CD4-positive, alpha-beta T cell (primary cell): ENCODE data around the gene CDK14. TPM values are rescaled to one million over a fixed set of nuclear protein-coding genes. Genes with fewer than 3 reads are reported as not detected.

Experiments used
- ATAC-seq: fragments of 200-7000 bp; cut with Tn5 transposase; one replicate; pipeline ENCODE4 v1.10.0; 2022; ENCODE audit warnings: mild to moderate bottlenecking; ENCODE audit not compliant: poor library complexity
- CTCF ChIA-PET: fragments of 350-600 bp; sonication (Branson Sonifier 250); formaldehyde crosslinking; loops from one replicate; lab custom pipeline; 2021; ENCODE audit warnings: antibody characterized with exemption, inconsistent platforms; lab: Charles Lee
- POLR2A ChIA-PET: fragments of 350-600 bp; sonication (Branson Sonifier 250); formaldehyde crosslinking; loops from one replicate; lab custom pipeline; 2021; ENCODE audit warnings: antibody characterized with exemption, inconsistent platforms; lab: Charles Lee
- DNase-seq, 14 experiments: peaks; one replicate each; pipeline ENCODE4 v3.0.0-alpha.2; 2013 to 2020; ENCODE audit warnings: mixed read lengths in 2 of 14
- H3K27ac ChIP-seq, 2 donors: one replicate each; pipeline versions ENCODE4 v1.5.1 to v1.7.0; 2013; ENCODE audit warnings: low read length in 2 of 2, low read depth in 1 of 2, mild to moderate bottlenecking in 1 of 2
- H3K27me3 ChIP-seq, 2 experiments: 1 replicate in 1 of 2; 2 replicates in 1 of 2; pipeline versions ENCODE4 v1.6.1 to v1.7.0; 2013; ENCODE audit warnings: low read length in 2 of 2, control low read depth in 1 of 2, mild to moderate bottlenecking in 1 of 2, moderate library complexity in 1 of 2; ENCODE audit not compliant: insufficient read depth in 2 of 2, control insufficient read depth in 1 of 2
- H3K36me3 ChIP-seq: one replicate; pipeline ENCODE4 v1.6.1; 2013; ENCODE audit warnings: low read length, control low read depth; ENCODE audit not compliant: insufficient read depth
- H3K4me1 ChIP-seq: one replicate; pipeline ENCODE4 v1.6.1; 2013; ENCODE audit warnings: low read length, control low read depth; ENCODE audit not compliant: insufficient read depth
- H3K4me3 ChIP-seq: one replicate; pipeline ENCODE4 v1.5.1; 2013; ENCODE audit warnings: mild to moderate bottlenecking, low read length, moderate library complexity
- H3K9me3 ChIP-seq, 2 experiments: 1 replicate in 1 of 2; 2 replicates in 1 of 2; pipeline versions ENCODE4 v1.6.1 to v1.7.0; 2013; ENCODE audit warnings: low read length in 2 of 2, mild to moderate bottlenecking in 2 of 2, control low read depth in 1 of 2, moderate library complexity in 1 of 2; ENCODE audit not compliant: control insufficient read depth in 1 of 2, insufficient read depth in 1 of 2
- H3K27ac Mint-ChIP-seq: one replicate; pipeline ENCODE4 v1.8.0; 2020; ENCODE audit warnings: mixed read lengths
- H3K27me3 Mint-ChIP-seq: one replicate; pipeline ENCODE4 v1.8.0; 2021; ENCODE audit warnings: mixed read lengths
- H3K36me3 Mint-ChIP-seq: one replicate; pipeline ENCODE4 v1.8.0; 2021; ENCODE audit warnings: low read depth, mixed read lengths
- H3K4me1 Mint-ChIP-seq: one replicate; pipeline ENCODE4 v1.8.0; 2021; ENCODE audit warnings: low read depth, mixed read lengths
- H3K4me3 Mint-ChIP-seq: one replicate; pipeline ENCODE4 v1.8.0; 2020; ENCODE audit warnings: mild to moderate bottlenecking, mixed read lengths
- H3K9me3 Mint-ChIP-seq: one replicate; pipeline ENCODE4 v1.8.0; 2020; ENCODE audit warnings: mixed read lengths
- intact Hi-C, 2 experiments: fragments of 100-400 bp; cut with DNase I in 1 of 2; cut with micrococcal nuclease in 1 of 2; formaldehyde crosslinking; loops; one replicate each; pipeline versions ENCODE4 v1.15.1 to v1.9.0; 2023 to 2025; cut with DNase I, micrococcal nuclease
- total RNA-seq, 174 experiments: library from RNA in 2 of 174; stranded (reverse) in 2 of 174; gene quantifications; one replicate each; pipeline ENCODE4 v1.2.3 and lab custom pipeline; 2021 to 2026
- TF ChIP-seq, protein P1 (sequence below): fragments of 200-600 bp; IDR thresholded peaks from one replicate; pipeline ENCODE4 v1.8.0; 2022; ENCODE audit warnings: antibody characterized with exemption, mild to moderate bottlenecking

The CDK14 gene
- total RNA-seq, 2 experiments from 2014 or later: 0.45 to 0.47 TPM

DNA sequence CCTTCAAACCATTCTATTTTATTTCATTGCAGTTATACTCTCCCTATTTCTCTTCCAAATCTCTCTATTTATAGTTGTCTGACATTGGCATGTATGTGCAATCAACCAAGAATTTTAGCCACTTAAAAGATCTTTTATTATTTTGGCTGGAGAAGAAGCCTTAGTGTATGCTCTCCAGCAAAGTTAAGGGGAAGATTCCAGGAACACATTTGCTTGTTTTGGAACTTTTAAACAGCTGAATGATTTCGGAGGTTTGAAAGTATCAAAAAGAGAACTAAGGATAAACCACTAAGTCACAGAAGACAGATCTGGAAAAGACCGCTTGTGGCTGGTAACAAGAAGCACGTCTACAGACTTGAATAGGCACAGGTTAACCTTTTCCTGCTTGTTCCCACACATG lies 485.9 kb downstream of the CDK14 start:
- ATAC-seq (no peak), DNase-seq (no peak)
- intact Hi-C loops: loop anchor here (2.0 to 10.0 kb wide), 7 partner anchors 183 to 1363 kb away; partner anchors contain the start of genes FZD1 (in 2 of the 2), GATAD1 (in 1 of the 2) and MTERF1 (in 1 of the 2)
- TF ChIP-seq, protein P1, sequence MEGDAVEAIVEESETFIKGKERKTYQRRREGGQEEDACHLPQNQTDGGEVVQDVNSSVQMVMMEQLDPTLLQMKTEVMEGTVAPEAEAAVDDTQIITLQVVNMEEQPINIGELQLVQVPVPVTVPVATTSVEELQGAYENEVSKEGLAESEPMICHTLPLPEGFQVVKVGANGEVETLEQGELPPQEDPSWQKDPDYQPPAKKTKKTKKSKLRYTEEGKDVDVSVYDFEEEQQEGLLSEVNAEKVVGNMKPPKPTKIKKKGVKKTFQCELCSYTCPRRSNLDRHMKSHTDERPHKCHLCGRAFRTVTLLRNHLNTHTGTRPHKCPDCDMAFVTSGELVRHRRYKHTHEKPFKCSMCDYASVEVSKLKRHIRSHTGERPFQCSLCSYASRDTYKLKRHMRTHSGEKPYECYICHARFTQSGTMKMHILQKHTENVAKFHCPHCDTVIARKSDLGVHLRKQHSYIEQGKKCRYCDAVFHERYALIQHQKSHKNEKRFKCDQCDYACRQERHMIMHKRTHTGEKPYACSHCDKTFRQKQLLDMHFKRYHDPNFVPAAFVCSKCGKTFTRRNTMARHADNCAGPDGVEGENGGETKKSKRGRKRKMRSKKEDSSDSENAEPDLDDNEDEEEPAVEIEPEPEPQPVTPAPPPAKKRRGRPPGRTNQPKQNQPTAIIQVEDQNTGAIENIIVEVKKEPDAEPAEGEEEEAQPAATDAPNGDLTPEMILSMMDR: no peak
- H3K27me3 Mint-ChIP-seq: no peaks in the 10 kb centered on the region
- no peak overlapping the region for H3K4me3 Mint-ChIP-seq
- H3K27ac ChIP-seq: no peak overlapping the region
- no peaks in the 10 kb centered on the region for H3K36me3 ChIP-seq
- H3K4me1 Mint-ChIP-seq: peaks cover 36% of the 10 kb centered on the region
- no peaks in the 10 kb centered on the region for H3K36me3 Mint-ChIP-seq
- no peaks in the 10 kb centered on the region for H3K27me3 ChIP-seq
- POLR2A ChIA-PET: no interaction called here
- no peak overlapping the region for H3K4me3 ChIP-seq
- no peaks in the 10 kb centered on the region for H3K9me3 Mint-ChIP-seq
- H3K27ac Mint-ChIP-seq: no peak overlapping the region
- H3K4me1 ChIP-seq: peaks cover 21% of the 10 kb centered on the region
- CTCF ChIA-PET: no interaction called here
- no peaks in the 10 kb centered on the region for H3K9me3 ChIP-seq

DNA sequence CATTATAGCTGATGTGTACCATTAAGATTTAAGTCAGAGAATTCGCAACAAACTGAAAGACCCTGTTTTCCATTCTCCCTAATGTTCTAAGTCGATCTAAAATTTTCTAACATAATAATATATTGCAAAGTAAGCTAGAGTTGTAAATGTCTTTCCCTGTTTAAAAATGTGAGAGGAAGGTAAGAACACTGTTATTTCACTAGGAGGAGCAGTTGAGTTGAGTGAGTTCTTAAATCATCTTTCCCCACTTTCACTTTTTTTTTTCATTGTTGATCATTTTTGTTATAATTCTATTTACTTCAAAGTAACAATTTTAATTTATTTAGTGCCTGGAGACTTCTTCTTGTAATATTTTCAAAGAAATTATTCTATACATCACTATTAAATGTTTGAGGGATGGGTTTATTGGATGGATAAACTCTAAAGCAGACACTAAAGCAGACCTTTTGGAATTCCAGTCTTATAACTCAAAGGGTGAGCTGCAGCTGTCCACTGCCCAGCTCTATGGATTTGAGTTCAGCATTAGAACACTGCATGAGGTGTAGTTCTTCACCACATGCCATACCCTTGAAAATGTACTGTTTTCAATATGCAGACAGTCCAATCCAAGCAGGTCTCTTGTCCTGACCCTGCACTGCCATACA lies 486.9 kb downstream of the CDK14 start:
- H3K27me3 Mint-ChIP-seq: no peaks in the 10 kb centered on the region
- H3K4me3 Mint-ChIP-seq: peak overlapping the region; percentile 30
- peaks cover 36% of the 10 kb centered on the region for H3K4me1 Mint-ChIP-seq
- POLR2A ChIA-PET: no interaction called here
- no peaks in the 10 kb centered on the region for H3K36me3 Mint-ChIP-seq
- DNase-seq (peak in 4 of 14 experiments; percentile 8 to 47 (median 22)), ATAC-seq (no peak)
- peaks cover 21% of the 10 kb centered on the region for H3K4me1 ChIP-seq
- intact Hi-C loops: loop anchor here (2.0 to 10.0 kb wide), 7 partner anchors 182 to 1362 kb away; partner anchors contain the start of genes FZD1 (in 2 of the 2), GATAD1 (in 1 of the 2) and MTERF1 (in 1 of the 2)
- peak overlapping the region; percentile 74 for H3K27ac Mint-ChIP-seq
- H3K9me3 ChIP-seq: no peaks in the 10 kb centered on the region
- H3K36me3 ChIP-seq: no peaks in the 10 kb centered on the region
- TF ChIP-seq, protein P1: peak; percentile 66
- no peak overlapping the region for H3K27ac ChIP-seq
- CTCF ChIA-PET: no interaction called here
- no peak overlapping the region for H3K4me3 ChIP-seq
- H3K9me3 Mint-ChIP-seq: no peaks in the 10 kb centered on the region
- H3K27me3 ChIP-seq: no peaks in the 10 kb centered on the region

DNA sequence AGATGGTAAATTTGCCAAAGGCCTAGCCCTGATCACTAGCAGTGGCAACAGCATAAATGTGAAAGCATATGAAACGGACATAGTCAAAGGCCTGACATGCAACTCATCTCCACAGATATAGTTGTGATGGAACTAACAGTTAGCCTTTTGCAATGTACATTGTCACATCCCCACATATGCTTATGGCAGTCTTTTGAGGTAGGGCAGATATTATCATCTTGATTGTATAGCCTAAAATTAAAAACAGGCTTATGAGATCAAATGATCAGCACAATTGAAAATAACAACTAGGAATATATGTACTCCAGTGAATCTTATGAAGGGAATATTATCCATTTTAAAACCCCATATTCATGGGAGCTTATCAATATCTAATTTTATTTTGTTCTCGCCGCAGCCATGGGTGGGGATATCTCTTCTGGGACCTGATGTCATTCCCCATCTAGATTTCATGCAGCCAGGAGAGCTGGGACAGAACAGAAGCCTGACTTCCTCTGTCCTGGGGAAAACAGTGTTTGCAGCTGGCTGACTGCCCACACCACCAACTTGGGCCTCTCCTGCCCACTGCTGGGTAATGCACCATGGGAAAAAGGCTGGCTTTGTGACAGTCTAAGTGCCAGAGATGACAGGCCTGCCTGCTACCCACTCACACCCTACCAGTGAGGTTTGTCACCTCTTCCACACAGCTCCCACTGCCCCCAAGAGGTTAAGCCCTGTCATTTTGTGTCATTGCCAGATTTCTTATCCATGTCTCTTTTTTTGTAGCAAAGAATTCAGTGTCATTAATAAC lies 487.9 kb downstream of the CDK14 start:
- peak overlapping the region; percentile 74 for H3K27ac Mint-ChIP-seq
- H3K27me3 ChIP-seq: no peaks in the 10 kb centered on the region
- H3K27me3 Mint-ChIP-seq: no peaks in the 10 kb centered on the region
- peak overlapping the region in 1 of 2 donors; percentile 44 for H3K27ac ChIP-seq
- H3K36me3 Mint-ChIP-seq: no peaks in the 10 kb centered on the region
- no peak overlapping the region for H3K4me3 ChIP-seq
- POLR2A ChIA-PET: no interaction called here
- ATAC-seq (no peak), DNase-seq (peak in 1 of 14 experiments; percentile 23)
- H3K36me3 ChIP-seq: no peaks in the 10 kb centered on the region
- H3K4me3 Mint-ChIP-seq: no peak overlapping the region
- TF ChIP-seq, protein P1: no peak
- no peaks in the 10 kb centered on the region for H3K9me3 ChIP-seq
- H3K4me1 Mint-ChIP-seq: peaks cover 36% of the 10 kb centered on the region
- H3K9me3 Mint-ChIP-seq: no peaks in the 10 kb centered on the region
- intact Hi-C loops: loop anchor here (2.0 to 10.0 kb wide), 7 partner anchors 181 to 1361 kb away; partner anchors contain the start of genes FZD1 (in 2 of the 2), GATAD1 (in 1 of the 2) and MTERF1 (in 1 of the 2)
- H3K4me1 ChIP-seq: peaks cover 21% of the 10 kb centered on the region
- CTCF ChIA-PET: no interaction called here
